Psoas muscle (tissue), 8 donors: ENCODE data around the gene TRPM4. TPM values are rescaled to one million over a fixed set of nuclear protein-coding genes. Genes with fewer than 3 reads are reported as not detected.
"Not testable (repeated sequence)": the region's sequence is repeated elsewhere in the genome, so short reads cannot be mapped to it uniquely, and the experiment has no call there.

Source experiments
- ATAC-seq, 4 donors: fragments of 200-7000 bp; cut with Tn5 transposase; one replicate each; pipeline ENCODE4 v1.9.1; 2020; ENCODE audit warnings: moderate library complexity in 3 of 4, mild to moderate bottlenecking in 2 of 4
- DNase-seq, 2 donors: peaks; one replicate each; pipeline ENCODE4 v3.0.0-alpha.2; 2020
- H3K27ac ChIP-seq: fragments of 200-600 bp; one replicate; pipeline ENCODE4 v1.8.0; 2022
- H3K27me3 ChIP-seq, 3 donors: fragments of 200-600 bp in 1 of 3; one replicate each; pipeline versions ENCODE4 v1.6.1 to v1.8.0; 2013 to 2022; ENCODE audit warnings: low read length in 2 of 3, mild to moderate bottlenecking in 2 of 3, moderate library complexity in 1 of 3; ENCODE audit not compliant: insufficient read depth in 3 of 3
- H3K36me3 ChIP-seq, 2 donors: fragments of 200-600 bp in 1 of 2; one replicate each; pipeline versions ENCODE4 v1.6.1 to v1.8.0; 2013 to 2022; ENCODE audit warnings: low read depth in 1 of 2, mild to moderate bottlenecking in 1 of 2, moderate library complexity in 1 of 2; ENCODE audit not compliant: insufficient read depth in 1 of 2
- H3K4me1 ChIP-seq: fragments of 200-600 bp; one replicate; pipeline ENCODE4 v1.8.0; 2022
- H3K4me3 ChIP-seq: fragments of 200-600 bp; one replicate; pipeline ENCODE4 v1.8.0; 2022; ENCODE audit warnings: mild to moderate bottlenecking
- H3K9me3 ChIP-seq: fragments of 200-600 bp; one replicate; pipeline ENCODE4 v1.8.0; 2022
- WGBS, 3 donors: extraction: QIAGEN DNeasy Blood & Tissue Kit; methylation state at CpG; one replicate each; pipeline versions ENCODE4 v1.1.6 to v1.1.7; 2013; 5-methylcytosine and 5-hydroxymethylcytosine counted together
- intact Hi-C, 2 donors: fragments of 100-400 bp; cut with DNase I; formaldehyde crosslinking; loops; one replicate each; pipeline versions ENCODE4 v1.11.0 to v1.14.2; 2022
- polyA plus RNA-seq, 3 donors: library from polyadenylated mRNA; stranded (reverse); fragments of 200-250 nt; gene quantifications; one replicate each; pipeline ENCODE4 v1.2.3, GENCODE V29; 2013
- total RNA-seq, 4 donors: library from RNA; stranded (reverse); fragmentation: NEBNext Ultra II Directional in 2 of 4; extraction: Animal tissue kit (Norgen Biotek cat#: 25700) in 2 of 4; gene quantifications; one replicate each; pipeline versions ENCODE4 v1.2.1 to v1.2.4, GENCODE V29; 2021 to 2023
- TF ChIP-seq, protein P1 (sequence below): fragments of 200-600 bp; IDR thresholded peaks from one replicate; pipeline ENCODE4 v1.8.0; 2022; ENCODE audit warnings: antibody characterized with exemption
- donor health status: healthy with polysubstance abuse.
- donor health status: DM: no; HTN: no; CAD: no; lungs with moderate emphysema.
- donor health status: Bipolar disorder and iron deficiency.
- donor health status: healthy.
- donor health status: DM: yes; HTN: yes; CAD: no.
- donor health status: DM: no; HTN: no; CAD: no.
- donor health status: DM: no; HTN: no; CAD: no.
- donor health status: DM: yes; HTN: yes; CAD: no.

The TRPM4 gene
- total and polyA plus RNA-seq, 7 donors = 6.5 to 20.6 (median 9.5) TPM

DNA sequence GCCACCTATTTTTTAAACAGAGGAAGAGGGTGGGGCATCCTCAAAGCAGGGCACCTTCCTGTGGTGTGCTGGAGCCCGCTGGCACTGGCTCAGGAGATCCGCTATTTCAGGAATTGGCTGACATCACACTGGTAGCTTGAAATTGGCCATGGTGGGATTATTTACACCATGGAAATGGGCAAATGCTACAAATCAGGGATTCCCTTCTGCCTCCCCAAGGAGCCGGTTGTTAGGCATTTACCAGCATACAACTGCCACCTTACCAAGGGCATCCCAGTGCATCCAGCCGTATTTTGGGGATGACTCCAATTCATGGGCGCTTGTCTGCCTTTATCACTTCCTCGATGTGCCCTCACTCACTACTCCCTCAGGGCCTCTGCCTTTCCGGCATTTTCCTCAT is 16.6 kb upstream of the TRPM4 start:
- ATAC-seq = no peak

DNA sequence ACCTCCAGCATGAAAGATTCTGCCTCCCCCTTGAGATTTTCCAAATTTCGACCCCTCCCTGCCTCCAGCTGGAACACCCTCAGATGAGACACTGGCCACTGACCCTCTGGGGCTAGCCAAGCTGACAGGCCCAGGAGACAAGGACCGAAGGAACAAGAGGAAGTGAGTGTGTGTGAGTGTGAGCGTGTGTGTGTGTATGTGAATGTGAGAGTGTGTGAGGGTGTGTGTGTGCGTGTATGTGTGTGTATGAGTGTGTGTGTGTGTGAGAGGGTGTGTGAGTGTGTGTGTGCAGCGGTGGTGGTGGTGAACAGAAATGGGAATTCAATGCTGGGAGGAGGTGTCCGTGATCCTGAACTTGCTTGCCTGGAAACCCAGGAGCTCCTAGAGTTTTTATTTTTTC is 16.2 kb upstream of the TRPM4 start:
- Histone ChIP-seq H3K4me3 (no peak overlapping the region), H3K4me1 (peaks cover 9% of the 10 kb centered on the region), H3K36me3 (no peaks in the 10 kb centered on the region), H3K9me3 (no peaks in the 10 kb centered on the region), H3K27ac (no peak overlapping the region), H3K27me3 (no peaks in the 10 kb centered on the region)
- 78 to 87% (median 79%) methylated on average over 6 of the region's 6 CpGs for WGBS, 3 donors
- TF ChIP-seq, protein P1, sequence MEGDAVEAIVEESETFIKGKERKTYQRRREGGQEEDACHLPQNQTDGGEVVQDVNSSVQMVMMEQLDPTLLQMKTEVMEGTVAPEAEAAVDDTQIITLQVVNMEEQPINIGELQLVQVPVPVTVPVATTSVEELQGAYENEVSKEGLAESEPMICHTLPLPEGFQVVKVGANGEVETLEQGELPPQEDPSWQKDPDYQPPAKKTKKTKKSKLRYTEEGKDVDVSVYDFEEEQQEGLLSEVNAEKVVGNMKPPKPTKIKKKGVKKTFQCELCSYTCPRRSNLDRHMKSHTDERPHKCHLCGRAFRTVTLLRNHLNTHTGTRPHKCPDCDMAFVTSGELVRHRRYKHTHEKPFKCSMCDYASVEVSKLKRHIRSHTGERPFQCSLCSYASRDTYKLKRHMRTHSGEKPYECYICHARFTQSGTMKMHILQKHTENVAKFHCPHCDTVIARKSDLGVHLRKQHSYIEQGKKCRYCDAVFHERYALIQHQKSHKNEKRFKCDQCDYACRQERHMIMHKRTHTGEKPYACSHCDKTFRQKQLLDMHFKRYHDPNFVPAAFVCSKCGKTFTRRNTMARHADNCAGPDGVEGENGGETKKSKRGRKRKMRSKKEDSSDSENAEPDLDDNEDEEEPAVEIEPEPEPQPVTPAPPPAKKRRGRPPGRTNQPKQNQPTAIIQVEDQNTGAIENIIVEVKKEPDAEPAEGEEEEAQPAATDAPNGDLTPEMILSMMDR = no peak
- intact Hi-C loops = no loop called here
- no peak for DNase-seq
- no peak for ATAC-seq

More for the DNA sequence above, 16.6 kb upstream of the TRPM4 start:
- peaks cover 7% of the 10 kb centered on the region for H3K4me1 ChIP-seq
- TF ChIP-seq, protein P1 = no peak
- no peak for DNase-seq
- intact Hi-C loops = no loop called here
- no peaks in the 10 kb centered on the region for H3K9me3 ChIP-seq
- H3K4me3 ChIP-seq = no peak overlapping the region
- no peak overlapping the region for H3K27ac ChIP-seq
- no peaks in the 10 kb centered on the region for H3K27me3 ChIP-seq
- no peaks in the 10 kb centered on the region for H3K36me3 ChIP-seq
- 55 to 64% (median 64%) methylated on average over 7 of the region's 7 CpGs for WGBS, 3 donors

DNA sequence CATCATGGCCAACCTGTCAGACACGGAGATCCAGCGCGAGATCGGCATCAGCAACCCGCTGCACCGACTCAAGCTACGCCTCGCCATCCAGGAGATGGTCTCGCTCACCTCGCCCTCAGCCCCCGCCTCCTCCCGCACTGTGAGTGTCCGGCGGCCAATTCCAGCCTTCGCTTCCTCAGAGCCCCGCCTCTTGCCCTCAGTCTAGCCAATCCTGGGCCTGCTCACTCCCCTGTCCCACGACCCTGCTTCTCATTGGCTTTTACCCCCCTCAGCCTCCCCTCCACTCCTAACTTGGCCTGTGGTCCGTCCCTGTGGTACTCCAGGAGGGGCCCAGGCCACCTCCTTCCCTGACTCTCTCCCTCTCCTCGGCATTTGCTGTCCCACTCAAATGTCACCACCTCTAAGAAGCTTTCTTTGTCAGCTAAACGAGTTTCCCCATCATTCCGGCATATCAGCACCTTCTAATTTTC is 14.7 kb upstream of the TRPM4 start:
- intact Hi-C loops = loop anchor here in 1 of 2 donors (2.0 kb wide), 1 partner anchor 44 kb away; no protein-coding TSS in a partner anchor
- Histone ChIP-seq H3K4me3 (peak overlapping the region; percentile 67), H3K4me1 (peaks cover 9% of the 10 kb centered on the region), H3K27ac (no peak overlapping the region), H3K36me3 (no peaks in the 10 kb centered on the region), H3K27me3 (no peaks in the 10 kb centered on the region), H3K9me3 (no peaks in the 10 kb centered on the region)
- DNase-seq (peak; percentile 86 to 93), ATAC-seq (peak; percentile 95 to 99 (median 96))
- TF ChIP-seq, protein P1 = no peak
- WGBS, 3 donors = 2 to 3% (median 3%) methylated on average over 20 to 21 of the region's 21 CpGs

DNA sequence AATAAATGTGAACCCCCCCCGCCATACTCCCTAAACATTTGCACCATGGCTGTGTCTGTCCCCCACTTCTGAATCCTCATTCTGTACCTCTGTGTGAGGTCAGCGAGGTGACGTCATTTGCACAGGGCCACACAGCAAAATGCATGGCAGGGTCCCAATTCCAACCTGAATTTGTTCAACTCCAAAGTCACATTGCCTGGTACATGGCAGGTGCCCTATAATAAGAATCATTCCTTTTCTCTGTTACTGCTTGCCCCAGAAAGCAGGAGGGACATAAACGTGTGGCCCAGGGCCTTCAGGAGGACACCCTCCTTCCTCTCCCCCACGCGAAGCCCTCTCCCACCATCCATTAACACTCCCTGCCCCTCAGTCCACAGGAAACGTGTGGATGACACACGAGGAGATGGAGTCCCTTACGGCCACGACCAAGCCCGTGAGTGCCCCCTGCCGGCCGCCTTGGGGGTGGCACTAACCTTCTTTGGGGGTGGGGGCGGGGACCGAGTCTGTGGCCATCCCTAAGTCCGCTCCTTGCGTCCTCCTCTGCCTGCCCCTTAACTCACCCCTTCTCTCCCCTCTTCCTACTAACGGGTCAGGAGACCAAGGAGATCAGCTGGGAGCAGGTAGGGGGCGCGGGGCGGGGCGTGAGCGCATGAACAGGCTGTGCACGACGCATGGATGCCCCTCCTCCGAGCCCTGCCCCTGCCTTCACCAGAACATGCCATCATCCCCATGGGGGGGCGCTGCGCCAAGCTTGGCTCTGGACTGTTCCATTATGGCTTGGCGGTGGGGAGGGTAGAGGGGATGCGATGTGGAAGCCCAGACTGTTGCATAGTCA is 11.8 kb upstream of the TRPM4 start:
- H3K27ac ChIP-seq = no peak overlapping the region
- H3K4me1 ChIP-seq = peaks cover 19% of the 10 kb centered on the region
- peak; percentile 83 to 90 for DNase-seq
- intact Hi-C loops = loop anchor here in 1 of 2 donors (1.0 kb wide), 1 partner anchor 47 kb away; no protein-coding TSS in a partner anchor
- no peaks in the 10 kb centered on the region for H3K9me3 ChIP-seq
- 6 to 9% (median 8%) methylated on average over 29 to 30 of the region's 30 CpGs for WGBS, 3 donors
- ATAC-seq = peak; percentile 35 to 44 (median 39)
- H3K36me3 ChIP-seq = no peaks in the 10 kb centered on the region
- TF ChIP-seq, protein P1 = peak; percentile 88
- peak overlapping the region; percentile 43 for H3K4me3 ChIP-seq
- H3K27me3 ChIP-seq = no peaks in the 10 kb centered on the region

DNA sequence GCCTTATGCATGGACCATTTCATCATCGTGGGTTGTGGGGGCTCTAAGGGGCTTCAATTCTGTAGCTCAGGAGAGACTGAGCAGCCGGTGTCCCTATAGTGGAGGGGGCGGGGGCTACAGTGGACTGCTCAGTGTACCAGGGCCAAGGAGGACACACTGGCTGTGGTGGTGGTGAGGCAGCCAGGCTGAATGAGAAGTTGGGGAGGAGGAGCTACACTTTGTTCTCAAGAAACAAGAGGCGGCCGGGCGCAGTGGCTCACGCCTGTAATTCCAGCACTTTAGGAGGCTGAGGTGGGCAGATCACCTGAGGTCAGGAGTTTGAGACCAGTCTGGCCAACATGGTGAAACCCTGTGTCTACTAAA is 11.2 kb upstream of the TRPM4 start:
- not testable (repeated sequence) for H3K4me3 ChIP-seq

More for the DNA sequence above, 11.2 kb upstream of the TRPM4 start:
- 32 to 42% (median 37%) methylated on average over 7 of the region's 7 CpGs for whole genome bisulfite sequencing, 3 donors
- H3K9me3 ChIP-seq, intact Hi-C loops, H3K36me3 ChIP-seq, H3K27ac ChIP-seq, DNase-seq, ATAC-seq, H3K27me3 ChIP-seq: not testable (repeated sequence)
- H3K4me1 ChIP-seq = peaks cover 24% of the 10 kb centered on the region
